Neural cell (in vitro differentiated cells): ENCODE measurements around the gene YWHAQ. TPM values are rescaled to one million over a fixed set of nuclear protein-coding genes. Genes with fewer than 3 reads are reported as not detected.

Experiments used
- H2AFZ ChIP-seq: fragments of 200-600, 300-800 bp; sonication (generic), shearing (Covaris generic); 2 replicates; pipeline ENCODE4 v1.6.0; 2014; ENCODE audit warnings: low read depth, mild to moderate bottlenecking, antibody characterized with exemption, low read length, moderate library complexity
- H3F3A ChIP-seq: fragments of 200-600 bp; shearing (Covaris generic); 2 replicates; pipeline ENCODE4 v1.6.1; 2016; ENCODE audit warnings: mild to moderate bottlenecking, moderate library complexity, mixed read lengths, antibody characterized with exemption, low read length; ENCODE audit not compliant: insufficient read depth, poor library complexity, severe bottlenecking
- H3K27ac ChIP-seq: fragments of 200-600, 300-800 bp; sonication (generic), shearing (Covaris generic); 2 replicates; pipeline ENCODE4 v1.5.1; 2014; ENCODE audit warnings: mild to moderate bottlenecking, low read length, moderate library complexity
- H3K27me3 ChIP-seq: fragments of 300-800, 200-600 bp; sonication (generic), shearing (Covaris generic); 2 replicates; pipeline ENCODE4 v1.6.0; 2014; ENCODE audit warnings: mild to moderate bottlenecking, low read depth, low read length, moderate library complexity; ENCODE audit not compliant: insufficient read depth
- H3K36me3 ChIP-seq: fragments of 300-800, 200-600 bp; sonication (generic), shearing (Covaris generic); 2 replicates; pipeline ENCODE4 v1.5.1; 2014; ENCODE audit warnings: mild to moderate bottlenecking, antibody characterized with exemption, low read length, moderate library complexity; ENCODE audit not compliant: insufficient read depth
- H3K4me2 ChIP-seq: fragments of 300-800, 200-600 bp; sonication (generic), shearing (Covaris generic); 2 replicates; pipeline ENCODE4 v1.6.0; 2014; ENCODE audit warnings: mild to moderate bottlenecking, low read length
- H3K4me3 ChIP-seq: fragments of 300-800, 200-600 bp; sonication (generic), shearing (Covaris generic); 2 replicates; pipeline ENCODE4 v1.5.1; 2014; ENCODE audit warnings: mild to moderate bottlenecking, low read length, moderate library complexity
- H3K79me2 ChIP-seq: fragments of 200-600 bp; shearing (Covaris generic); replicated peaks from 2 replicates; pipeline ENCODE4 v1.6.0; 2014; ENCODE audit warnings: mild to moderate bottlenecking, low read length, moderate library complexity; ENCODE audit not compliant: insufficient read depth
- H3K9ac ChIP-seq: fragments of 300-800, 200-600 bp; sonication (generic), shearing (Covaris generic); 2 replicates; pipeline ENCODE4 v1.6.1; 2016; ENCODE audit warnings: mild to moderate bottlenecking, low read length, mixed read lengths
- H3K9me2 ChIP-seq: fragments of 200-600 bp; shearing (Covaris generic); 2 replicates; pipeline ENCODE4 v1.6.1; 2016; ENCODE audit warnings: mild to moderate bottlenecking, low read length, mixed read lengths; ENCODE audit not compliant: insufficient read depth
- H3K9me3 ChIP-seq: fragments of 200-600, 300-800 bp; sonication (generic), shearing (Covaris generic); 2 replicates; pipeline ENCODE4 v1.6.1; 2016; ENCODE audit warnings: mild to moderate bottlenecking, mixed run types, low read length, moderate library complexity, mixed read lengths
- H4K20me1 ChIP-seq: fragments of 200-600 bp; shearing (Covaris generic); 2 replicates; pipeline ENCODE4 v1.6.1; 2016; ENCODE audit warnings: mild to moderate bottlenecking, mixed run types; ENCODE audit not compliant: insufficient read depth
- CTCF ChIP-seq: fragments of 450-650 bp; IDR thresholded peaks from 2 replicates; pipeline ENCODE4 v1.5.1; 2014; ENCODE audit warnings: antibody characterized with exemption, mild to moderate bottlenecking, moderate library complexity; ENCODE audit not compliant: poor library complexity, severe bottlenecking
- EP300 ChIP-seq: fragments of 450-650 bp; conservative IDR thresholded peaks from 2 replicates; pipeline ENCODE4 v1.6.1; 2014; ENCODE audit warnings: antibody characterized with exemption, mild to moderate bottlenecking, moderate library complexity; ENCODE audit not compliant: poor library complexity, severe bottlenecking
- EZH2 ChIP-seq: fragments of 200-600, 300-800 bp; shearing (Covaris generic), sonication (generic); IDR thresholded peaks from 2 replicates; pipeline ENCODE4 v1.6.1; 2014; ENCODE audit warnings: antibody characterized with exemption, low read length, borderline replicate concordance, mild to moderate bottlenecking; ENCODE audit not compliant: insufficient read depth, poor library complexity, severe bottlenecking
- MXI1 ChIP-seq: fragments of 450-650 bp; conservative IDR thresholded peaks from 2 replicates; pipeline ENCODE4 v1.6.1; 2014; ENCODE audit warnings: antibody characterized with exemption, mild to moderate bottlenecking; ENCODE audit not compliant: poor library complexity, severe bottlenecking
- POLR2AphosphoS5 ChIP-seq: IDR thresholded peaks from 2 replicates; pipeline ENCODE4 v1.6.1; 2012
- RAD21 ChIP-seq: fragments of 450-650 bp; conservative IDR thresholded peaks from 2 replicates; pipeline ENCODE4 v1.6.1; 2014; ENCODE audit warnings: antibody characterized with exemption, mild to moderate bottlenecking, moderate library complexity
- SMC3 ChIP-seq: fragments of 450-650 bp; conservative IDR thresholded peaks from 2 replicates; pipeline ENCODE4 v1.6.1; 2014; ENCODE audit warnings: antibody characterized with exemption, mild to moderate bottlenecking, moderate library complexity; ENCODE audit not compliant: poor library complexity
- TAF1 ChIP-seq: IDR thresholded peaks from 2 replicates; pipeline ENCODE4 v1.6.1; 2012; ENCODE audit warnings: low read depth
- polyA plus RNA-seq: library from polyadenylated mRNA; depleted of rRNA; stranded (reverse); fragments of >200 nt; gene quantifications from 2 replicates; pipeline ENCODE4 v1.2.3, GENCODE V29; 2014
- TF ChIP-seq, protein P1 (sequence below): IDR thresholded peaks from 2 replicates; pipeline ENCODE4 v1.6.1; 2012; ENCODE audit warnings: borderline replicate concordance

The YWHAQ gene
- polyA plus RNA-seq, 1 donor from 2014 or later, result 1,446 TPM

GRCh38 chr2:9679218-9679617 is 48.4 kb upstream of the YWHAQ start:
- no peaks in the 10 kb centered on the region for H3K36me3 ChIP-seq
- H3K9me2 ChIP-seq, result no peaks in the 10 kb centered on the region
- no peaks in the 10 kb centered on the region for H3K27me3 ChIP-seq
- no peaks in the 10 kb centered on the region for H3K79me2 ChIP-seq
- H4K20me1 ChIP-seq, result no peaks in the 10 kb centered on the region
- no peak overlapping the region for H3K4me2 ChIP-seq
- H2AFZ ChIP-seq, result no peak overlapping the region
- H3K27ac ChIP-seq, result no peak overlapping the region
- H3F3A ChIP-seq, result no peaks in the 10 kb centered on the region
- TF ChIP-seq TAF1 (no peak), SMC3 (no peak), POLR2AphosphoS5 (no peak), EP300 (no peak), CTCF (no peak), RAD21 (no peak), MXI1 (no peak), EZH2 (no peak)
- H3K9me3 ChIP-seq, result no peaks in the 10 kb centered on the region
- no peak overlapping the region for H3K9ac ChIP-seq
- no peak overlapping the region for H3K4me3 ChIP-seq

DNA sequence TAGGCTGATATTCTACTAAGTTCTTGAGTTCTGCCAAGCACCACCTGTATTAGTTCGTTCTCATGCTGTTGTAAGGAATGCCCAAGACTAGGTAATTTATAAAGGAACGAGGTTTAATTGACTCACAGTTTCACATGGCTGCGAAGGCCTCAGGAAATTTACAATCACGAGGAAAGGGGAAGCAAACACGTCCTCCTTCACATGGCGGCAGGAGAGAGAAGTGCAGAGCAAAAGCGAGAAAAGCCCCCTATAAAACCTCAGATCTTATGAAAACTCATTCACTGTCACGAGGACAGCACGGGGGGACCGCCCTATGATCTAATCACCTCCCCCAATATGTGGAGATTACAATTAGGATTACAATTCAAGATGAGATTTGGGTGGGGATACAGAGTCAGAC is 47.7 kb upstream of the YWHAQ start:
- Histone ChIP-seq H3K27ac (no peak overlapping the region), H3K9me2 (no peaks in the 10 kb centered on the region), H4K20me1 (no peaks in the 10 kb centered on the region), H3K9me3 (no peaks in the 10 kb centered on the region), H3K4me3 (no peak overlapping the region), H3K79me2 (no peaks in the 10 kb centered on the region), H3K4me2 (no peak overlapping the region), H3K36me3 (no peaks in the 10 kb centered on the region), H3K9ac (no peak overlapping the region), H3F3A (no peaks in the 10 kb centered on the region), H3K27me3 (no peaks in the 10 kb centered on the region), H2AFZ (no peak overlapping the region)
- TF ChIP-seq POLR2AphosphoS5 (no peak), EZH2 (no peak), TAF1 (no peak), EP300 (no peak), RAD21 (no peak), SMC3 (no peak), CTCF (no peak), MXI1 (no peak)
- TF ChIP-seq, protein P1, sequence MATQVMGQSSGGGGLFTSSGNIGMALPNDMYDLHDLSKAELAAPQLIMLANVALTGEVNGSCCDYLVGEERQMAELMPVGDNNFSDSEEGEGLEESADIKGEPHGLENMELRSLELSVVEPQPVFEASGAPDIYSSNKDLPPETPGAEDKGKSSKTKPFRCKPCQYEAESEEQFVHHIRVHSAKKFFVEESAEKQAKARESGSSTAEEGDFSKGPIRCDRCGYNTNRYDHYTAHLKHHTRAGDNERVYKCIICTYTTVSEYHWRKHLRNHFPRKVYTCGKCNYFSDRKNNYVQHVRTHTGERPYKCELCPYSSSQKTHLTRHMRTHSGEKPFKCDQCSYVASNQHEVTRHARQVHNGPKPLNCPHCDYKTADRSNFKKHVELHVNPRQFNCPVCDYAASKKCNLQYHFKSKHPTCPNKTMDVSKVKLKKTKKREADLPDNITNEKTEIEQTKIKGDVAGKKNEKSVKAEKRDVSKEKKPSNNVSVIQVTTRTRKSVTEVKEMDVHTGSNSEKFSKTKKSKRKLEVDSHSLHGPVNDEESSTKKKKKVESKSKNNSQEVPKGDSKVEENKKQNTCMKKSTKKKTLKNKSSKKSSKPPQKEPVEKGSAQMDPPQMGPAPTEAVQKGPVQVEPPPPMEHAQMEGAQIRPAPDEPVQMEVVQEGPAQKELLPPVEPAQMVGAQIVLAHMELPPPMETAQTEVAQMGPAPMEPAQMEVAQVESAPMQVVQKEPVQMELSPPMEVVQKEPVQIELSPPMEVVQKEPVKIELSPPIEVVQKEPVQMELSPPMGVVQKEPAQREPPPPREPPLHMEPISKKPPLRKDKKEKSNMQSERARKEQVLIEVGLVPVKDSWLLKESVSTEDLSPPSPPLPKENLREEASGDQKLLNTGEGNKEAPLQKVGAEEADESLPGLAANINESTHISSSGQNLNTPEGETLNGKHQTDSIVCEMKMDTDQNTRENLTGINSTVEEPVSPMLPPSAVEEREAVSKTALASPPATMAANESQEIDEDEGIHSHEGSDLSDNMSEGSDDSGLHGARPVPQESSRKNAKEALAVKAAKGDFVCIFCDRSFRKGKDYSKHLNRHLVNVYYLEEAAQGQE, result no peak
